DOHH2 (cell line): Measurements from ENCODE around the gene SNX33.

Experiments
- CTCF ChIP-seq: fragments of 200-600 bp; sonication (generic); IDR thresholded peaks from one replicate; pipeline ENCODE4 v1.5.1; 2014; ENCODE audit warnings: antibody characterized with exemption, mild to moderate bottlenecking, low read depth, low read length; ENCODE audit not compliant: poor library complexity, severe bottlenecking
- EZH2phosphoT487 ChIP-seq: fragments of 200-600 bp; sonication (generic); IDR thresholded peaks from 2 replicates; pipeline ENCODE4 v1.6.1; 2017; ENCODE audit warnings: borderline replicate concordance, mild to moderate bottlenecking, antibody characterized with exemption, low read length, moderate library complexity, mixed read lengths

- TF ChIP-seq CTCF (no peak), EZH2phosphoT487 (no peak)
Observed at GRCh38 chr15:75659141-75659771, 11.5 kb downstream of the SNX33 start.
